ENCODE measurements around the gene BTBD2.
A peak's percentile ranks its signal among the peaks of the same experiment; 100 is the strongest.

The BTBD2 gene

DNA sequence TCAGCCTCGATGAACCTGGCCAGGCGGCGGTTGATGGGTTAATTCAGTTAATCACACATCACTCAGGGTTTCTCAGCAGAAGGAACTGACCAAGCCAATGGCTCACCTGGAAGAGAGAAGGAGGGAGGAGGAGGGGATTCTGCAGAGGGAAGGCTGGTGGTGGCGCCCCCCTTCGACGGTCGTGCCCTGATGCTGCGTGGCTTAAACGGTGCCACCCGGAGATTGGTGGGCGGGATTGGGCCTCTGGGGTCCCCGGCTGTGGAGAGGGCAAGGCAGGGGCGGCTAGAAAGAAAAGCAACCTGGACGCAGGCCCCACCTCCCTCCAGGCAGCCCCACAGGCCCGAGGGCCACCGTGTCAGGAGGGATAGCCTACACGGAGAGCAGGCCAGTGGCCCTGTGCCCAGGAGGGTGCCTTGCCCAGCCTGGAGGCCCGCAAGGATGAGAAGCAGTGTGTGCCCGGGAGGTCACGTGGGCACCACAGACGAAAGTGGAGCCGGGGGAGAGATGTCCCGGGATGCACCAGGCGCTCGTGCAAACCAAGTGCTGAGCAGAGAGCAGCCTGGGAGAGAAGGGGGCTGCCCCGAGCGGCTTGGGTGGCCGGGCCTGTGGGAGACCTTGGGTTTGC, 58.5 kb downstream of the BTBD2 start:
- no peak for DNase-seq

DNA sequence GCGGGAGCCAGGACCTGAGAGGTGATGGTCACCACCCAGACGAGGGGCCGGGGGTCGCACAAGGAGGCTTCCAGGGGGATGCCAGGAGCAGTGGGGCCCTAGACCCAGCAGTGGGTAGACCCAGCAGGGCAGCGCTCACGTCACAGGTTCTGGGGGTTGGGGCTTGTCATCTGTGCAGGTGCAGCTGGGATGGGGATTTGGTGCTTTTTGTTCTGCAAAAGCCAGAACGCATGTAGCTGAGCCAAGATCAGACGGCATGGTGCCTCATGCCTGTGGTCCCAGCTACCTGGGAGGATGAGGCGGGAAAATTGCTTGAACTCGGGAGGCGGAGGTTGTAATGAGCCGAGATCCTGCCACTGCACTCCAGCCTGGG, 59.4 kb downstream of the BTBD2 start:
- DNase-seq = no peak

DNA sequence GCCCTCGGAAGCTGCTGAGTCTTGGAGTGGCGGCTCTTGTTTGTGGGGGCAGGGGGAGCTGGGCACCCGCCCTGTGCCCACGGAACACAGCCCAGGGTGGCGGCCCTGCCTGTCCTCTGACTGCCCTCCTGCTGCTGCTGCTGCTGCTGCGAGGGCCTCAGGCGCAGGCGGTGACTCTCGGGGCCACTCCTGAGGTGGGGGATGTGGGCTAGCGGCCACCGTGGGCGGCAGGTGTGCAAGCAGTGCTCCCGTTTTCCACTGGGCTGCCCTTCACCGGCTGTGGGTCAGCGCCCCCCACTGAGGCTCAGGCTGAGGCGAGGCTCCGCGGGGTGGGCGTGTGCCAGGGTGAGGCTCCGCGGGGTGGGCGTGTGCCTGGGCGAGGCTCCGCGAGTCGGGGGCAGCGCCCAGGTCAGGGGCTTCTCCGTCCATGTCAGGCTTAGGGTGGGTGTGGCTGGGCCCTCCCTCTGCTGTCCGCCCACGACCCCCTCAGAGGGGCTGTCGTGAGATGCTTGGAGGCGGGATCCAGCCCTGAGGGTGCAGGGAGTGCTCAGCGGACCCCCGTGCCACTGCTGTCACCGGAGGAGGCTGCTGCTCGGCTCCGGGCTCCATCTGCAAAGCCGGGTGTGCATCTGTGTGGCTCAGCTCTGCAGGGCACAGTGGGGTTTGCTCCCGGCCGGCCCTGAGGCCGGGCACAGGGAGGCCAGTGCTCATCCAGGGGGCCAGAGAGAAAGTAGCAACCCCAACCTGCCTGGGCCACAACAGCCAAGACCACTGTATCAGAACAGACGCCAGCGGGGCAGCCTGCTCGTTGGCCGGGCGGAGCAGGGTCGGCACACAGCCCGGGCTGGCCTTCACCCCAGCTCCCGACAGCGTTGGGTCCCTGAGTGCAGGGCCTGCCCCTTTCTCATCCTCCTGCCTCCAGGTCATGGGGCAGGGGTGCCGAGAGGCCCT, 60.1 kb downstream of the BTBD2 start:
- DNase-seq = no peak

DNA sequence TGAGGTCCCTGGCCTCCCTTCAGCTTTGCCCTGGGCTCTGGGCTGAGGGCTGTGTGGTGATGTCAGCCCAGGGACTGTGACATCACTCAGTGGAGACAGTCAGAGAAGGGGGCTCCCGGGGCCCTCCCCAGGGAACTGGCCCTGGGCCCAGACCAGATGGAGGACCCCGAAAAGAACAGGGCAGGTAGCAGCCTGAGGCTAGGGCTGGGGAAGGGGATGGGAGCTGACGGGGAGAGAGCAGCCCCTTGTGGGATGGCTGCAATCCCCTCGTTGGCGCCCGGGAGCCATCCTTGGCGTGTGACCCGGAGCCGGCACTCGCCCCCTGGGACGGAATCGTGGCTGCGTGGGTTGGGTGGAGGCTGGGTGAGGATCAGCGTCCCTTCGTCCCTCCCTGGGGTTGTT, 61.0 kb downstream of the BTBD2 start:
- DNase-seq = no peak

DNA sequence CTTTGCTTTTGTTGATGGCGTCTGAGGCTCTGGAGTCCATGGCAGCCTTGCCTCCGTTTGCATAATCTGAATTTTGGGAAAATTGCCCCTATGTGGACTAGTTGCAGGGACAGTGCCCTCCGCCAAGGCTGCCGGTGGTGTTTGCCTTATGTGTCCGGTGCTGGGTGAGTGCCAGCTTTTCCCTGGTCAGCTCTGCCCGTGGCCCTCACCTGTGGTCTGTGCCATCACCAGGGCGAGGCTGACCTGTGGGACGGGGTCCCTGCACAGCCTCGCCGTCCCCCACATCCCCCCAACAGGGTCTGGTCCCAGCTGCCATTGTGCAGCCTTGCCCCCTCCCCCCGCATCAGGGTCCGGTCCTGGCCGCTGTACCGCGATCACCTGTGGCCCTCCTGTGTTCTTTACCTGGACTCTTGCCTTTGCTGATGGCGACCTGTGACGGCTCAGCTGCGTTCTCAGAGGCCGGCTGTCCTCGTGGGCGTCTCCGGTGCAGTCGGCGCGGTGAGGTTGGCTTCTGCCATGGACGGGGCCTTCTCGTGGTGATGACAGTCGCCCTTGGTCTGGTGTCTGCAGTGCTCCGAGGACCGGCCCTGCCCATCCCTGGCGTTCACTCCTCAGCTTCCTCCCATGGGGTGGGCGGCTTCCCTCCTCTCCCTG, 61.9 kb downstream of the BTBD2 start:
- DNase-seq = no peak

DNA sequence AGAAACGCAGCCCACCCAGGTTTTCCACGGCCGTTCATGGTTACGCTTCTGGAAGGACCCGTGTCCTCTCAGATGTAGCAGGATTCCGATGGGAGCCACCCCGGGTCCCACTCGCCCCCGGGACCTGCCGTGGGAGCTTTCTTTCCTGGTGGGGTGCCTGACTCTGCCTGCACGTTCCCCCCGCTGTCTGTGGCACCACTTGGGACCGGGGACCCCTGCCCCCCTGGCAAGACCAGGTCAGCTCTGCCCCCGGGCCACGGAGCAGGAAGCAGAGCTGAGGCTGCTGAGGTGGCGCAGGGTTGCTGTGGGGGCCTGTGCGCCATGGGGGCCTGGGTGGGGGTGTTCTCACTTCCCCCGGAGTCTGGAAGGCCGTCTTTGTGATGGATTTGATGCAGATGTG, 62.5 kb downstream of the BTBD2 start:
- no peak for DNase-seq

DNA sequence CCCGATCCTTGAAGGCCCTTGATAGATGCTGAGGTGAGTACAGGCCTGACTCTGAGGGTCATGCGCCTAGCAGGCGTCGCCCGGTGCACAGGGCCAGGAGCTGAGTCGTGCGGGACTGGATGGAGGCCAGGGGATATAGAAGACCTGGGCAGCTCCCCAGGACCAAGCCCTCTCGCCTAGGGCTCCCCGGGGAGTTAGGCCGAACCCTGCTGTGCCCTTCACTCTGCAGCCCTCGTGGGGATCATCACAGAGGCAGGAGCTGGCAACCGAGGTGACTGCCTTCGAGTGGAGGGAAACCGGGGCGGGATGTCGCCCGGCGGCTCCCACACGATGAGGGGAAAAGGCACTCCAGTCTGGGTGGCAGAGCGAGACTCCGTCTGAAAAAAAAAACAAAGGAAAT, 62.9 kb downstream of the BTBD2 start:
- no peak for DNase-seq

DNA sequence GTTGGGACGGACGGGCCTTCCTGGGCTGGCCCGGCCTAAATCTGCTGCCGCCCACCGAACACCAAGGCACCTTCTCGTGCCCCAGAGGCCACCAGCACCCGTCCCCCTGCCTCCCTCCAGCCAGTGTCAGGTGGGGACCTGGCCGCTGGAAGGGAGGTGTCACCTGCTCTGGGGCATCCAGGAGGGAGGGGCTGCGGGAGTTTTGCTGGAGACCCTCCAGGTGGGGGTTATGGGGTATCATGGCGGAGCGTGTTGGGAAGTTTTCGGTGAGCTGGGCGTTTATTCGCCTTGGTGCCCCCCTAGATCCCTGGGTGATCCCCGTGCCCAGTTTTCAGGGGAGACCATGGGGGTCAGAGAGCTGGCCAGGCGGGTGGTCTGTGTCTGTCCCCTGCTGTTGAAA, 64.9 kb downstream of the BTBD2 start:
- DNase-seq = no peak

DNA sequence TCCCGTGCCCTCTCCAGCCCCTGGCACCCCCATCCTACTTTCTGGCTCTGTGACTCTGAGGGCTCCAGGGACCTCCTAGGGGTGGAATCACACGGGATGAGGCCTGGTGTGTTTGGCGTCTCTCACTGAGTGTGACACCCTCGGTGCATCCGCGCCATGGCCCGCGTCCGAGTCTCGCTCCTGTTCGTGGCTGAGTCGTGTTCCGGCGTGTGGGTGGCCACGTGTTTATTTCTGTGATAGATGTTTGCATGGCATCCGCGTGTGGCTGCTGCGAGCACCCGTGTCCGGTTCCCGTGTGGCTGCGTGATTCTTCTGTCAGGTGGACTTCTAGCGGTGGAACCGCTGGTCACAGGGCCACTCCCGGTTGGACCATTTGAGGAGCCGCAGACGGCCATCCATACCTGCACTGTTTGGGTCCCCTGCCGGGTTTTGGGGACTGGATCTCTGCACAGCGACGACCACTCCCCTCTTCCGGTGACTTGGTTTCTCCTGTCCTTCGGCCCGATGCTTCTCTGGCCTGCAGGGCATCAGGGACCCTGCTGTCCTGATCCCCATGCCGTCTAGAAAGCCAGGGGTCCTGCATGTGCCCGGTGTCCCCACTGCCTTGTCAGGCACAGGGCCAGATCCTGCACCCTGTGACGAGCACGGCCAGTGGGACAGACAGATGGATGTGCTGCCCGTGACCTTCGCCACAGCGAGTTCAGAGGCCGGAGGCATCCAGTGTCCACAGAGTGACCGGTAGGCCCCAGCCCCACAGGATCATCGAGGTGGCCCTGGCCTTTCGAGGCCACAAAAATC, 66.0 kb downstream of the BTBD2 start:
- no peak for DNase-seq

DNA sequence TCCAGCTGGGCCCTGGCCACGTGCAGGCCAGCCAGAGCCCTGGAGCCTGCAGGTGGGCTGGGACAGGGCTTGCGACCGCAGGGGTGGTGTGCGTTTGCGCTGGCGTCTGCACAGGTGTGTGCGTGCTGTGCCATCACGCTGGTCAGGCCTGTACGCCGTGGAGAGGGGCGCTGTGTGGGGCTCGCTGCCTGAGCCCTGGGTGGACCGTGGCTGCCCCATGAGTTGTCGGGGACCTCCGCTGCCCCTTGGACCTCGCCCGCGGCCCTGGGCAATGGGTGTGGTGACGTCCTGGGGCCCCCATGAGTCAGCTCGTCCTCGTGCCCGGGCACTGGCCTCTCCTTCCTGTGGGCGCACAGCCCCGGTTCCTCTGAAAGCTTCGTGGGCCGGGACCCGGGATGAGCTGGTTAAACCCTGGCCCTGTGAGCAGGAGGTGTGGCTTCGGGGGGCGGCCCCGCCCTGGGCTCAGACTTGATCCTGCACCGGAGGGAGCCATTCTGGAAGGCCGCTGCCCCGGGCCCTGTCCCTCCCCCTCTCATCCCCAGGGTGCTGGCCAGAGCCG, 67.8 kb downstream of the BTBD2 start:
- no peak for DNase-seq

DNA sequence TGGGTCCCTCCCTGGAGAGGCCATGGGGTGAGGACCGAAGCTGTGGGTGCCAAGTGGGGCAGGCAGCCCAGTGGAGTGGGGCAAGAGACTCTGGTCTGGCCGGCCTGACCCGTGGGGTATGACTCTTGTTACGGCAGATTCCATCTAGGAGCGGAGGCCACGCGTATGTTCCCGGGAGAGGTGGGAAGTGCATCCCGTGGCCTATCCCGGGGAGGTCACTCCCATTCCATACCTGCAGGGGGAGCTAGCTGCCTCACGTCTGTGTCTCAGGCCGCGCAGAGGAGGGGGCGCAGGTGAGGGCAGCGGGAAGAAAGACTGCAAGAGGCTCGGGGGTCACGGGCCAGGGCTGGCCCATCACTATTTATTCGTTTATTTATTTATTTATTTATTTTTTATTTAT, 69.6 kb downstream of the BTBD2 start:
- DNase-seq = peak in 1 of 2 experiments; percentile 21

DNA sequence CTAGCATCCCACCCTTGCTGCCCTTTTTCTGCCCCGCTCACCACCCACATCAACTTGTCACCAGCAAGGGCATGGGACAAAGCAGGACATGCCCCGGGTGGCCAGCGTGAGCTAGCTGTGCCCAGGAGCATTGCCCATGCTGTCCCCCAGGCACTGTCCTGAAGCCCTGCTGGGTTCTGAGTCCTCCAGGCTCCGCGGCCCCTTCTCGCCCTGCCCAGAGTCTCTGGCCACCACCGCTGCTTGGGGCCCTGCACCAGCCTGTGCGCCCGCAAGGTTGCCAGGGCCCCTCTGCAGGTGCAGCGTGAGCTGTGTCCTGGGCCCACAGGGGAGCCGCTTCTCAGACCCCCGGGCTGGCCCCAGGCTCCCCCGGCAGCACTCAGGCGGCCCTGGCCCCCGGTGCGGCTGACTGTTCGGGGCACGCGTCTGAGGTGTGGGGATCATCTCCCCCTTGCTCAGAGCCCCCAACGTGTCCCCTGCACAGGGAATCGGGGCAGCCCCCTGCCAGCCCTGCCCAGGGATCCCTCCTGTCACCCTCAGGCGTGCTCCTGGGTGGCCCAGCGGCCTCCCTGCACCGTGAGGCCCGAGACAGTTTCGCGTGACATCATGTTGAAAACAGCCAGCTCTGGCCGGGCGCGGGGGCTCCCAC, 70.5 kb downstream of the BTBD2 start:
- DNase-seq = no peak

DNA sequence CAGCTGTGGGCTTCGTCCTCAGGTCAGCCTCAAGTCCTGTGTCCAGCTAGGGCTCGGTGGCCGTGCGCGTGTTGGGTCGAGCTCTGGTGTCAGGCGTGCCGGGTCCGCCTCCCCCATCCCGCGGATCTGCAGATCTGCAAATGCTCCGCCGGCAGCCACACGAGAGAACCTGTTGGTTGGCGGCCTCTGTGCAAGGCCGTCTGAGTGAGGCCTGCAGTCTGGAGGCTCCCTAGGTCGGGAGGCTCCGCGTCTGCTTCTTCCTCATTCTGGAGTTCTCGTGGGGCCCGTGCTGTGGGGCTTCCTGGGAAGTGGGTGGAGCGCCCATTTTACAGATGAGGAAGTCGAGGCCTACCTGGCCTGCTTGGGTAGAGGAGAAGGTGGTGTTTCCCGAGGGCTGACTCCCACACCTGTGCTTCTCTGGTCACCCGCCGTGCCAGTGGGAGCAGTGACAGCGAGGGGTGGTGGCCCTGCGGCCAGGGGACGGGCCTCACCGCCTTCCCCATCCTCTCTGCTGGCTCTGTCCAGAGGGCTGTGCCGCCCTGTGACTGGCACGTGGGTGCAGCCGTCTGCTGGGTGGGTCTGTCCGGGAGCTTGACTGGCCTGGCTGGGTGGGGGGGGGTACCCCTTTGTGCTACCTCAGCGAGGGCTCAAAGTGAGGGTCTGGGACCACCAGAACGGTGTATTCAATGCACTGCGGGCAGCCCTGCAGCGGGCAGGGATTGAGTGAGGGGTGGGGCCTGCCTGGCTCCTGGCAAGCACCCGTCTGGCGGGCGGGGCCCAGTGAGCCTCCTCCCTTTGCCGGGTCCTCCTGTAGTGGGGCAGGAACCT, 71.2 kb downstream of the BTBD2 start:
- no peak for DNase-seq

DNA sequence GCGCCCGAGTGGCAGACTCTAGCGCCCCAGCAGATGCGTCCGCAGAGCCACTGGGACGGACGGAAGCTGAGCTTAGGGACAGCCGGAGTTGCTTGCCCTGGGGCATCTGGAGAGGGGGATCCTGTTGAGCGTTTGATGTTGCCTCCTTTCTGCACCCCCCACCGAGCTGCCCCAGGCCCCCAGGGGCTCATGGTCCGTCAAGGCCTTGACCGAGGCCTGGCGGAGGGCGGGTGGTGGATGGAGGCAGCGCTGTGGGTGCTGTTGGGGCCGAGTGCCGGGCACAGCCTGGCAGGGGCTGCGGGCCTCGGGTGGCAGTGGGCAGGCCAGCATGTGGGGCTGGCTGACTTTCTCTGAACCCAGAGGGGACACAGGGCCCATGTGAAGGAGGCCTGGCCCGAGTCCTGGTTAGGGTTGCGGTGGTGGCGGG, 71.8 kb downstream of the BTBD2 start:
- DNase-seq = no peak

DNA sequence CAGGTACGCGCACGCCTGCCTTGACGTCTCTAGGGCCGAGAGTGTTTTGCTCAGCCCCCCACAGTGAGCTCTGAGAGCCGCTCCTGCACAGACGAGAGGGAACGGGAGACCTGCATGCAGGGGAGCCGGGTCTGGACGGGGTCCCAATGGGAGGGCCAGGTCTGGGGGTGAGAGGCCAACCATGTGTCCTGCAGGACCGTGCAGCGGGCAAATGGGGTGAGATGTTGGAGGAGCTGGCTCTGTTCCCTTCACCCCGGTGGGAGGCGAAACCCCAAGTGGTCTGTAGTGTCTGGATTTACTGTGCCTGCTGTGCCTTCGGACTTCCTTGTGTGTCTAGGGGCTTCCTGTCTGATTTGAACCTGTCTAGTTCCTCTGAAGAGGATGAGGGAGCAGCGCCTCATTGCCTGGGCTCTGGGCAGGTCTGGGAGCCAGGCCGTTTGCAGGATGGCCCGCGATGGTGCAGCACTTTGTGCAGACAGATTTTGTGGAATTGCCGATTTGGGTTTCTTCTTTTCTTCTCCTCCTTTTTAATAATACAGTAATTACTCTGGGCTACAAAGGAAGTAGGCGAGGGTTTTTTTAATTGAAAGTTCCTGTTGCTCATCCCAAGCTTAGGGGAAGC, 72.5 kb downstream of the BTBD2 start:
- DNase-seq = no peak

DNA sequence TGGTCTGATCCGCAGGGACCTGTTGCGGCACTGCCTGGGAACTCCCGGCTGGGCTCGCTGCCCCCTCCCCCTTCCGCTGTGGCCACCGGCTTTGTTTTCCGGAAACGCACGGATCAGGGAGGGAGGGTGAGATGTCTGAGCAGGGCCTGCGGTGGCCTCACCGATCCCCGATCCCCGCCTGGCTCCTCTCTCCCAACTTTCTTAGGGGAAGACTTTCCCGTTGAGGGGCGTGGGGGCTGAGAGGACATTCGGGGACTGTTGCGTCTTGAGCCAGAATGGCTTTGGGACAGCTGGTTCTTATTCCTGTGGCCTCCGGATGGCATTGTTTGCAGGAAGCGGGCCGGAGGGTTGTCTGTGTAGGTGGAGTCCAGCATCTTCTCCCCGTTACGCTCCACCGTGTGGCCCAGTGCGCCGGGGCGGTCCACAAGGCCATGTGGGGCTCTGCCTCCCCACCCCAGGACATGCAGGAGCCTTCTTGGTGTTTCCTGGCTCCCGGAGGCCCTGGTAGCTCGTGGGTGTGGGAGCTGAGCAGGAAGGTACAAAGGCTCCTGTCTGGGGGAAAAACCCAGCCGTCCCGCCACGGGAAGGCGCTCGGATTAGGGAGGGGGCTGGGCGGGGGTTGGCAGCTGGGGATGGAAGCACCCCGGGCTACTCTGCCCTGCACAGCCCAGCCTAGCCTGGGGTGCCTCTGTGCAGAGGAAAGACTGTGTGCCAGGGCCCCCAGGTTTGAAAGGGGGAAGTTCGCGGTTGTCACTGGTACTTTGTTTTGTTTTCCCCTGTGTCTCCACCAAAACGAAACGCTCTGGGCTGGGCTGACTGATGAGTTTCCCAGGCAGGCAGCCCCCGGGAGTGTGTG, 73.2 kb downstream of the BTBD2 start:
- DNase-seq = peak; percentile 51

DNA sequence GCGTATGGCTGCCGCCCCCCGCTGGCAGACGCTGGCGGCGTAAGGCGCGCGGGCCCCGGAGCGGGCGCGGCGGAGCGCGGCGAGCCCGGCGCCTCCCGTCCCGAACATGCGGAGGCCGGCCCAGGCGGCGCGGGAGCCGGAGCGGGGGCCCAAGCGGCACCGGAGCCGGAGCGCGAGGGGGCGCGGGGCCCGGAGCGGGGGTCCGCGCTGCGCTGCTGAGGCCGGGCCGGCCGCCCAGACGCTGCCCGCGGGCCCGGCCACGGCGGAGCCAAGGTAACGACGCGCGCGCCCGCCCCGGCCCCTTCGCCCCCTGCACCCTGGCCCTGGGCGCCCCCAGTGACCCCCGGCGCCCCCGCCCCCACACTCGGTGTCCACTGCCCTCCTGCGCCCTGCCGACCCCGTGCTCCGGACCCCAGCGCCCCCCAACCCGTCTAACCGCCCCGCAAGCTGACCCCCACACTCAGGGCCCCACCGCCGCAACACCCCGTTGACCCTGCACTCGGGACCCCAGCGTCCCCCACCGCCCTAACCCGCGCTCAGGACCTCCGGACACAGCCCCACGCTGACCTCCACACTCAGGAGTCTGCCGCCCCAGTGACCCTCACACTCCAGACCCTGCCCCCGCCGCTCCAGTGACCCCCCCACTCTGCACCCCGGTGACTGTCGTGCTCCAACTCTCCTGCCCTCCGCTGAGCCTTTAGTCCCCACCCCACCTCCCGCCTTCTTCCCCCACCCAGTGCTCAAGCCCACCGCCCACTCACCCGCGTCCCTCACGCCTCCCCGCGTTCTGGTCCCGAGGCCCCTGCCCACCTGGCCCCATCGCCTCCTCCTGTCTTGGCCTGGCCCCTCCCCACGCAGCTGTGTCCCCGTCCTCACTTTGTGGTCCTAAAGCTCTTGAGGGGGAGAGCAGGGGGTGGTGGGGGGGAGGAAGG, 74.1 kb downstream of the BTBD2 start, which contains the start of gene CSNK1G2:
Gene CSNK1G2, plus strand, starts transcription at position 27 of the 932 bp plus-strand sequence. CDS start 28,601 bp downstream, outside the sequence.
- peak in 1 of 2 experiments; percentile 31 for DNase-seq

DNA sequence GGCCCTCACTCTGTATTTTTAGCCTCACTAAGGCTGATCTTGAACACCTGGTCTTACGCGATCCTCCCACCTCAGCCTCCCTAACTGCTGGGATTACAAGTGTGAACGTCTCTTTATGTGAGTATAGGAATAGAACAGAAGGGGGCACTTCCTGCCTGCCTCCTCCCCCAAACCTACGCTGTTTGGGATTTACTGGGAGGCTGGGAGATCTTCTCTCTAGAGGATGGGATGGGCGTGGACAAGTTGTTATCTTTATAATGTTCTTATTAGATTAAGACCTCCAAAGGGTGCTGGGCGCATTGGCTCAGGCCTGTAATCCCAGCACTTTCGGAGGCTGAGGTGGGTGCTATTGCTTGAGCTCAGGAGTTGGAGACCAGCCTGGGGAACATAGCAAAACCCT, 77.4 kb downstream of the BTBD2 start:
- no peak for DNase-seq
